Stomach (tissue), 9 donors: ENCODE measurements around the gene NUMB. TPM values are rescaled to one million over a fixed set of nuclear protein-coding genes. Genes with fewer than 3 reads are reported as not detected.

Experiments
- DNase-seq, 2 donors: peaks; one replicate each; pipeline versions ENCODE4 v3.0.0 to v3.0.0-alpha.2; 2013 to 2019
- H3K27ac ChIP-seq, 5 donors: fragments of 200-600 bp in 4 of 5; sonication (generic) in 4 of 5; one replicate each; pipeline ENCODE4 v1.5.1; 2013 to 2019; ENCODE audit warnings: mild to moderate bottlenecking in 1 of 5, moderate library complexity in 1 of 5
- H3K27me3 ChIP-seq, 3 donors: fragments of 200-600 bp; sonication (generic); one replicate each; pipeline ENCODE4 v1.5.1; 2017 to 2019; ENCODE audit warnings: mixed run types in 1 of 3
- H3K36me3 ChIP-seq, 4 donors: fragments of 200-600 bp; sonication (generic); 1 replicate in 3 of 4; 2 replicates in 1 of 4; pipeline ENCODE4 v1.5.1; 2016 to 2019
- H3K4me1 ChIP-seq, 4 donors: fragments of 200-600 bp; sonication (generic); one replicate each; pipeline ENCODE4 v1.5.1; 2016 to 2019
- H3K4me3 ChIP-seq, 4 donors: fragments of 200-600 bp; sonication (generic) in 3 of 4; one replicate each; pipeline ENCODE4 v1.5.1; 2016 to 2019; ENCODE audit warnings: mild to moderate bottlenecking in 1 of 4
- H3K9me3 ChIP-seq, 4 donors: fragments of 200-600 bp; sonication (generic); one replicate each; pipeline ENCODE4 v1.5.1; 2016 to 2019
- CTCF ChIP-seq, 7 experiments: fragments of 450-650 bp in 4 of 7; fragments of 200-600 bp in 3 of 7; sonication (generic) in 3 of 7; IDR thresholded peaks; one replicate each; pipeline ENCODE4 v1.5.1; 2016 to 2019; ENCODE audit warnings: antibody characterized with exemption in 7 of 7, control low read depth in 2 of 7, mild to moderate bottlenecking in 1 of 7
- EP300 ChIP-seq: sonication (generic); formaldehyde crosslinking; IDR thresholded peaks from one replicate; pipeline ENCODE4 v1.6.1; 2017; ENCODE audit warnings: antibody characterized with exemption
- POLR2A ChIP-seq, 4 donors: fragments of 450-650 bp; IDR thresholded peaks; one replicate each; pipeline ENCODE4 v1.6.1; 2016; ENCODE audit warnings: antibody characterized with exemption in 4 of 4, control low read depth in 2 of 4, mild to moderate bottlenecking in 1 of 4, moderate library complexity in 1 of 4
- POLR2AphosphoS5 ChIP-seq, 3 donors: sonication (generic); formaldehyde crosslinking; IDR thresholded peaks; one replicate each; pipeline ENCODE4 v1.6.1; 2016; ENCODE audit warnings: antibody characterized with exemption in 3 of 3
- WGBS, 5 donors: extraction: QIAGEN DNeasy Blood & Tissue Kit in 3 of 5; methylation state at CpG; one replicate each; pipeline versions ENCODE4 v1.1.5 to v1.1.7; 2013 to 2018; 5-methylcytosine and 5-hydroxymethylcytosine counted together
- intact Hi-C: fragments of 100-400 bp; cut with DNase I; formaldehyde crosslinking; loops from one replicate; pipeline ENCODE4 v1.15.1; 2023; ENCODE audit warnings: low total_unique reads
- polyA plus RNA-seq, 3 donors: library from polyadenylated mRNA; stranded (reverse); fragments of 200-250 nt; gene quantifications; one replicate each; pipeline ENCODE4 v1.2.3, GENCODE V29; 2013
- total RNA-seq, 5 donors: library from RNA; depleted of rRNA; stranded (reverse); fragments of >200 nt; gene quantifications; one replicate each; pipeline versions ENCODE4 v1.1.0 to v1.2.3, GENCODE V29; 2014 to 2016
- donor health status: healthy with polysubstance abuse.
- donor health status: Bipolar disorder and iron deficiency.
- donor health status: healthy.

NUMB gene
- total and polyA plus RNA-seq, 8 donors, result 26.4 to 135 (median 50.0) TPM

- Histone ChIP-seq H3K4me1 (no peaks in the 10 kb centered on the region), H3K27ac (no peak overlapping the region), H3K9me3 (no peaks in the 10 kb centered on the region), H3K4me3 (no peak overlapping the region), H3K27me3 (no peaks in the 10 kb centered on the region), H3K36me3 (peaks cover 0 to 76% (median 26%) of the 10 kb centered on the region in 4 donors)
- TF ChIP-seq POLR2AphosphoS5 (IDR thresholded peaks at IDR 0.05), result no peak
- TF ChIP-seq CTCF (IDR thresholded peaks at IDR 0.05), result no peak
- TF ChIP-seq POLR2A (IDR thresholded peaks at IDR 0.05), result no peak
- no peak for TF ChIP-seq EP300
- intact Hi-C loops, result no loop called here
- WGBS, 5 donors, result 87 to 93% (median 88%) methylated on average over 4 to 6 of the region's 6 CpGs
- DNase-seq, result no peak
Measured at GRCh38 chr14:73255005-73255400, 203.3 kb downstream of the NUMB start.

- Histone ChIP-seq H3K4me3 (no peak overlapping the region), H3K4me1 (no peaks in the 10 kb centered on the region), H3K27me3 (no peaks in the 10 kb centered on the region), H3K36me3 (peaks cover 0 to 74% (median 25%) of the 10 kb centered on the region in 4 donors), H3K27ac (no peak overlapping the region), H3K9me3 (no peaks in the 10 kb centered on the region)
- DNase-seq, result no peak
- TF ChIP-seq CTCF (IDR thresholded peaks at IDR 0.05) (no peak), POLR2A (IDR thresholded peaks at IDR 0.05) (no peak), EP300 (no peak), POLR2AphosphoS5 (IDR thresholded peaks at IDR 0.05) (no peak)
- 86 to 93% (median 91%) methylated on average over 16 to 28 of the region's 28 CpGs for WGBS, 5 donors
- intact Hi-C loops, result no loop called here
Measured at GRCh38 chr14:73254247-73255004, 203.9 kb downstream of the NUMB start.

DNA sequence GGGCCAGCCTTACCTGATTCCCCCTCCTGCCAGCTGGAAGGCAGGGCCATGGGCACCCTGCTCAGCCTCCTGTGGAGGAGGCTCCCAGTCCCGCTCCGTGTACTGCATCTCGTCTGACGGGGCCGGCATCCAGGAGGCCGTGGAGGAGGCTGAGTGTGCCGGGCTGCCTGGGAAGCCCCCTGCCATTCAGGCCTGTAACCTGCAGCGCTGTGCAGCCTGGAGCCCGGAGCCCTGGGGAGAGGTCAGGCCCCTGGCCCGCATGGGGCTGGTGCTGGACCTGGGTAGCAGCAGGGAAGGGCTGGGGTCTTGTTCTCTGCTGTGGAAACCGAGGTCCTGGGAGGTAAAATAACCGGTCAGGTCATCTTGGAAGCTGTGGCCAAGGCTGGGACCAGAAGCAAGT lies 204.6 kb downstream of the NUMB start:
- TF ChIP-seq POLR2AphosphoS5 (IDR thresholded peaks at IDR 0.05) (no peak), EP300 (no peak), CTCF (IDR thresholded peaks at IDR 0.05) (no peak), POLR2A (IDR thresholded peaks at IDR 0.05) (no peak)
- 90 to 94% (median 93%) methylated on average over 11 to 12 of the region's 12 CpGs for WGBS, 5 donors
- DNase-seq, result no peak

GRCh38 chr14:73253323-73253610 lies 205.1 kb downstream of the NUMB start:
- intact Hi-C loops, result no loop called here
- no peaks in the 10 kb centered on the region for H3K4me1 ChIP-seq
- H3K4me3 ChIP-seq, result no peak overlapping the region
- no peak for DNase-seq
- 89 to 95% (median 92%) methylated on average over 10 of the region's 10 CpGs for WGBS, 5 donors
- no peak overlapping the region for H3K27ac ChIP-seq
- H3K9me3 ChIP-seq, result no peaks in the 10 kb centered on the region
- peaks cover 0 to 65% (median 22%) of the 10 kb centered on the region in 4 donors for H3K36me3 ChIP-seq
- no peaks in the 10 kb centered on the region for H3K27me3 ChIP-seq
- TF ChIP-seq POLR2A (IDR thresholded peaks at IDR 0.05), result no peak
- no peak for TF ChIP-seq EP300
- TF ChIP-seq CTCF (IDR thresholded peaks at IDR 0.05), result no peak
- TF ChIP-seq POLR2AphosphoS5 (IDR thresholded peaks at IDR 0.05), result no peak

More for the DNA sequence above, 204.6 kb downstream of the NUMB start:
- Histone ChIP-seq H3K4me1 (no peaks in the 10 kb centered on the region), H3K36me3 (peaks cover 0 to 67% (median 22%) of the 10 kb centered on the region in 4 donors), H3K4me3 (no peak overlapping the region), H3K27ac (no peak overlapping the region), H3K27me3 (no peaks in the 10 kb centered on the region), H3K9me3 (no peaks in the 10 kb centered on the region)
- intact Hi-C loops, result no loop called here
